ENCODE results near the gene PID1. TPM values are rescaled to one million over a fixed set of nuclear protein-coding genes. Genes with fewer than 3 reads are reported as not detected.

Gene PID1
- total RNA-seq, 1 donor from 2014 or later: 0.69 TPM

- DNase-seq (ENCODE audit: low read depth): no peak
- H3K4me3 ChIP-seq (ENCODE audit: low read depth, low read length): no peak overlapping the region
- no peak for TF ChIP-seq CTCF (conservative IDR thresholded peaks at IDR 0.05; ENCODE audit: low read depth, low read length)
Observed at GRCh38 chr2:229175497-229175863, 95.6 kb downstream of the PID1 start.

DNA sequence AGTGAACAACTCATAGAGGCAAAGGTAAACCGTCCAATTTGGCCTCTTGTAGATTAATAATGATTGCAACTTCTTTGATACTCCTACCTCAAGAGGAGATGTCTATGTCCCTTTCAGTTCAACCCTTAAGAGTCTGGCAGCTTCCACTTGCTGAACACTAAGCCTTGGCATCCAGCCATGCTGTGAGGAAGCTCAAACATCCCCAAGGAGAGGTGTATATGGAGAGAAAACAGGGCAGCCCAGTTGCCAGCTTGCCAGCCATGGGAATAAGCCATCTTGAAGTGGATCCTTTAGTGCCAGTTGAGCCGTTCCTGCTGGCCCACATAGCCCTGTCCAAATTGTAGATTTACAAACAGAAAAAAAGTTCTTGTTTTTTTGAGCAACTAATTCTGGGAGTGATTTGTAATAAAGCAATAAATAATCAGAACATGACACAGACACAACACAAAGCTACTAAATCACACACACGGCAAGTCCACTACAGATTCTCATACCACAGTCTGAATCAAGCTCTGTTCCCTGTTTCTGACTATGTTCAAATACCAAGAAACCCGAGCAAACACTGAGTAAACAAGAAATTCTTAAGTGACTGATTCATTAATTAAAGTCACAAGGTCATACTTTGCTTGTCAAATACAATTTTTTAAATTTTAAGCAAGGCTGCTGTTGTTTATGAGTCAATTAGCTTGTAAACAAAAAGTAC, 96.1 kb downstream of the PID1 start:
- no peak overlapping the region for H3K4me3 ChIP-seq (ENCODE audit: low read depth, low read length)
- TF ChIP-seq CTCF (conservative IDR thresholded peaks at IDR 0.05; ENCODE audit: low read depth, low read length): no peak
- DNase-seq (ENCODE audit: low read depth): no peak

DNA sequence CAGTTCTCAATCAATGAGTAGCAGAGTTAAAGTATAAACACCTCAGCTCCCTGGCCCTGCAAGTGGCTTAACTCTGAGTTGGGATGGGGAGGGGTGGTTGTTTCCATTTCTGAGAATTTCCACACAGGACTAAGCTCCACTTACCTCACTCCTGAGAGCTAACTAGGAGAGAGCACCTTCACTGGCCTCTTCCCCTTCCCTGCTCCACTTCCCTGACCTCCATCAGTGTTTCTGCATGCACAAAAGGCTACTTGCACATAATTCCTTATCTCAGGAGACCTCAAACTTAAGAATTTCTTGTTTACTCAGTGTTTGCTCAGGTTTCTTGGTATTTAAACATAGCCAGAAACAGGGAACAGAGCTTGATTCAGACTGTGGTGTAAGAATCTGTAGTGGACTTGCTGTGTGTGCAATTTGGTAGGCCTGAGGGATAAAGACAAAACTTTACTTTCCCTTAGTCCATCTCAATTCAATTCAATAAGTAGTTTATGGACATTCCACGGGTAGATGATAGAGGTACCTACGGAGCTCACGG, 97.2 kb downstream of the PID1 start:
- no peak overlapping the region for H3K4me3 ChIP-seq (ENCODE audit: low read depth, low read length)
- TF ChIP-seq CTCF (conservative IDR thresholded peaks at IDR 0.05; ENCODE audit: low read depth, low read length): no peak
- DNase-seq (ENCODE audit: low read depth): no peak

GRCh38 chr2:229170916-229171315, 100.2 kb downstream of the PID1 start:
- DNase-seq (ENCODE audit: low read depth): no peak
- H3K4me3 ChIP-seq (ENCODE audit: low read depth, low read length): no peak overlapping the region
- TF ChIP-seq CTCF (conservative IDR thresholded peaks at IDR 0.05; ENCODE audit: low read depth, low read length): no peak

GRCh38 chr2:229170171-229170570, 100.9 kb downstream of the PID1 start:
- no peak for DNase-seq (ENCODE audit: low read depth)
- no peak for TF ChIP-seq CTCF (conservative IDR thresholded peaks at IDR 0.05; ENCODE audit: low read depth, low read length)
- H3K4me3 ChIP-seq (ENCODE audit: low read depth, low read length): no peak overlapping the region

DNA sequence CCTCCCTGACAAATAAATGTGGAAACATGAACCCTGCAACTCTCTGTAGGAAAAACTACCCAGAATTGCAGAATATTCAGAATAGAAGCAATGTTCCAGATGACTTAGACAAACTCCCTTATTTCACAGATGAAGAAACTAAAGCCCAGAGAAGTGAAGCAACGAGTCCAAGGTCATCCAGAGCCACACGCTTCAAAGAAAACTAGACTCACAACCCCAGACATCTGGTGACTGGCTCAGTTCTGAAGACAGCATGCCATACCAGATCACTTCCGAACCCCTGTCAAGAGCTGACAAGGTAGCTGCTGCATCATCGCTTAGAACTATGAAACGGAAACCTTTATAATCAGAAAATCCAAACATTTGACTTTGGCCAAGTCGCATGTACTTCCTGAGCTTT, 101.3 kb downstream of the PID1 start:
- DNase-seq (ENCODE audit: low read depth): no peak
- no peak for TF ChIP-seq CTCF (conservative IDR thresholded peaks at IDR 0.05; ENCODE audit: low read depth, low read length)
- H3K4me3 ChIP-seq (ENCODE audit: low read depth, low read length): no peak overlapping the region
